GM06990 (cell line): ENCODE results near the gene MED4.

Experiments
- DNase-seq: peaks from one replicate; pipeline ENCODE4 v3.0.0-alpha.2; 2011; ENCODE audit not compliant: insufficient read length; ENCODE audit errors: extremely low read depth
- H3K27me3 ChIP-seq: replicated peaks from 2 replicates; pipeline ENCODE4 v1.6.0; 2011; ENCODE audit warnings: low read length; ENCODE audit not compliant: control insufficient read depth, insufficient read depth
- H3K36me3 ChIP-seq: 2 replicates; pipeline ENCODE4 v1.5.1; 2011; ENCODE audit warnings: low read length; ENCODE audit not compliant: control insufficient read depth, insufficient read depth
- H3K4me3 ChIP-seq: replicated peaks from 2 replicates; pipeline ENCODE4 v1.5.1; 2011; ENCODE audit warnings: low read depth, mild to moderate bottlenecking, control low read depth, low read length
- TF ChIP-seq, protein P1 (sequence below): IDR thresholded peaks from 2 replicates; pipeline ENCODE4 v1.5.1; 2011; ENCODE audit warnings: low read length, control low read depth, mild to moderate bottlenecking, inconsistent platforms; ENCODE audit not compliant: insufficient read depth, poor library complexity, severe bottlenecking

Gene MED4, protein sequence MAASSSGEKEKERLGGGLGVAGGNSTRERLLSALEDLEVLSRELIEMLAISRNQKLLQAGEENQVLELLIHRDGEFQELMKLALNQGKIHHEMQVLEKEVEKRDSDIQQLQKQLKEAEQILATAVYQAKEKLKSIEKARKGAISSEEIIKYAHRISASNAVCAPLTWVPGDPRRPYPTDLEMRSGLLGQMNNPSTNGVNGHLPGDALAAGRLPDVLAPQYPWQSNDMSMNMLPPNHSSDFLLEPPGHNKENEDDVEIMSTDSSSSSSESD

DNA sequence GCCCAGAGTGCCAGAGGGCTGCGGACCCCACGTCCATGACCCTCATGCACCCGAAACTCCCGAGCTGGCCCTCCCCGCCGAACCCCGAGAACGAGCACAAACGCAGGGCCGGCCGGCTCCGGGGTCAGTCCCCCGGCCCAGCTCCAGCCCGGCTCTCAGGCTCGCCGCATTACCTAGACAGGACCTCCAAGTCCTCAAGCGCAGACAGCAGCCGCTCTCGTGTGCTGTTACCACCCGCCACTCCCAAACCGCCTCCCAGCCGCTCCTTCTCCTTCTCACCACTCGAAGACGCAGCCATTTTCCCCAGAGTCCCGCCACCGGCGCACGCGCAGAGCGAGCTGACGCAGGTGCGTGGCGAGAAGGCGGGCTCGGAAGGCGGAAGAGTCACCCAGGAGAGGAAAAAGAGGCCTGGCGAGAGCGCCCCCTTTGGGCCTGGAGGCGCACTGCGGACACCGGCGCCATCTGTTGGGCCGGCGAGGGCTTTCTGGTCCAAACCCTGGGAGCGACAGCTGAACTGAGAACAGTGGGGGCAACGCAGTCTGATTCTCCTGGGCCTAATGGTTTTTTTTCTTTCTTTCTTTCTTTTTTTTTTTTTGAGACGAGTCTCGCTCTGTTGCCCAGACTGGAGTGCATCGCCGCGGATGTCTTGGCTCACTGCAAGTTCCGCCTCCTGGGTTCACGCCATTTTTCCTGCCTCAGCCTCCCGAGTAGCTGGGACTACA is at the start of gene MED4:
Gene MED4 (minus strand): TSS at position 324 of the 722 bp plus-strand sequence. CDS start 26 bp downstream, at position 298.
- TF ChIP-seq, protein P1, sequence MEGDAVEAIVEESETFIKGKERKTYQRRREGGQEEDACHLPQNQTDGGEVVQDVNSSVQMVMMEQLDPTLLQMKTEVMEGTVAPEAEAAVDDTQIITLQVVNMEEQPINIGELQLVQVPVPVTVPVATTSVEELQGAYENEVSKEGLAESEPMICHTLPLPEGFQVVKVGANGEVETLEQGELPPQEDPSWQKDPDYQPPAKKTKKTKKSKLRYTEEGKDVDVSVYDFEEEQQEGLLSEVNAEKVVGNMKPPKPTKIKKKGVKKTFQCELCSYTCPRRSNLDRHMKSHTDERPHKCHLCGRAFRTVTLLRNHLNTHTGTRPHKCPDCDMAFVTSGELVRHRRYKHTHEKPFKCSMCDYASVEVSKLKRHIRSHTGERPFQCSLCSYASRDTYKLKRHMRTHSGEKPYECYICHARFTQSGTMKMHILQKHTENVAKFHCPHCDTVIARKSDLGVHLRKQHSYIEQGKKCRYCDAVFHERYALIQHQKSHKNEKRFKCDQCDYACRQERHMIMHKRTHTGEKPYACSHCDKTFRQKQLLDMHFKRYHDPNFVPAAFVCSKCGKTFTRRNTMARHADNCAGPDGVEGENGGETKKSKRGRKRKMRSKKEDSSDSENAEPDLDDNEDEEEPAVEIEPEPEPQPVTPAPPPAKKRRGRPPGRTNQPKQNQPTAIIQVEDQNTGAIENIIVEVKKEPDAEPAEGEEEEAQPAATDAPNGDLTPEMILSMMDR: peak; percentile 100
- Histone ChIP-seq H3K27me3 (no peaks in the 10 kb centered on the region), H3K36me3 (no peaks in the 10 kb centered on the region), H3K4me3 (peak within 1 kb of the TSS; percentile 72)
- DNase-seq: peak; percentile 97

DNA sequence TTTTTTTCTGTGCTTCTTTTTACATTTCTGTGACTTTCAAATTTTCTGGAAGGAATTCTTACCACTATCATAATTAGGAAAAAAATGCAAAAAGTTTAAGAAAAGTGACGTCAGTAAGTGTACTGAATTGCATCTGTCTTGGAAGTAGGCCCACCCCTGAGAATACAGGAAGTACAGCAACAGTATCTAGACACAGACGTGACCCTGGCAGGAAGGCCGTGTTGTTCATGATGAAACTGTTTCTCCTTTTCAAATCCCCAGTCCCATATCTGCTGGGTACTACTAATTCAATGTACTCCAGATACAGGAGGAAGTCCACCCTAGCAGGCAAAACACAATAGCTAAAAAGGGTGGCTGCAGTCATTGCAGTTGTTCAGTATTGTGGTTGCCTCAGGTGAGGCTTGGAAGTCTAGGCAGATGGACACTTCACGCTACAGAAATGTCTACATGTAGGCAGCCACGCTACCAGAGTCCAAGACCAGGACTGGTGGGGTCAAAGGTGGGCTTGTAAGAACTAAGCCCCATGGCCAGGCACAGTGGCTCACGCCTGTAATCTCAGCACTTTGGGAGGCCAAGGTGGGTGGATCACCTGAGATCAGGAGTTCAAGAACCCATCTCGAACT is 49.6 kb upstream of the MED4 start:
- Histone ChIP-seq H3K4me3 (no peak overlapping the region), H3K27me3 (no peaks in the 10 kb centered on the region; the same call in 1 of the 2 replicates), H3K36me3 (no peaks in the 10 kb centered on the region)
- TF ChIP-seq, protein P1: no peak
- DNase-seq: no peak

DNA sequence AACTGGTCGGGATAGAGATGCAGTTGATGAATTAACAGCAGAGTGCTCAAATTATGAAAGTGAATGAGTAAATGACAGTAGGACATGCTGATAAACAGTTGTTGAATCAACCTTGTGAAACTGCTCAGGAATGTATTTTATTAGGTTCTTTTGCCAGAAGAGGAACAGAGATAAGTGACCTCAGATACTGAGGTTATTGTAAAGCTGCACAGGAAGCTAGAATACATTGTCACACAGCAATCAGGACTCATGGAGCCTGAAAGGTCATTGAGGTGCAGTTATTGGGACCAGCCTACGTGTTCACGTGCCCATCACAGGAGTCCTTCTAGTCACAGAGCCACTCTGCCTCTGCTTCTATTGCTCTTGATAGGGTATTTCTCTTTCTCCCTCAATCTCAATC is 47.5 kb upstream of the MED4 start:
- Histone ChIP-seq H3K36me3 (no peaks in the 10 kb centered on the region), H3K4me3 (no peak overlapping the region), H3K27me3 (no peaks in the 10 kb centered on the region; the same call in 1 of the 2 replicates)
- DNase-seq: peak; percentile 18
- TF ChIP-seq, protein P1: no peak

DNA sequence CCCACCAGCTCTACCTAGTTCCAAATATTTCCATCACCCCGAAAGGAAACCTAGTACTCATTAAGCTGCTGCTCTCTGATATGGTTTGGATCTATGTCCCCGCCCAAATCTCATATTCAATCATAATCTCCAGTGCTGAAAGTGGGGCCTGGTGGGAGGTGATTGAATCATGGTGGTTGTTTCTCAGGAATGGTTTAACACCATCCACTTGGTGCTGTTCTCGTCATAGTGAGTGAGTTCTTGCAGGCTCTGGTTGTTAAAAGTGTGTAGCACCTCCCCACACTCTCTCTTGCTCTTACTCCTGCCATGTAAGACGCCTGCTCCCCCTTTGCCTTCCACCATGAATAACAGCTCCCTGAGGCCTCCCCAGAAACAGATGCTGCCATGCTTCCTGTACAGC is 43.4 kb upstream of the MED4 start:
- Histone ChIP-seq H3K27me3 (no peaks in the 10 kb centered on the region; the same call in 1 of the 2 replicates), H3K36me3 (no peaks in the 10 kb centered on the region), H3K4me3 (no peak overlapping the region)
- DNase-seq: no peak
- TF ChIP-seq, protein P1: no peak

DNA sequence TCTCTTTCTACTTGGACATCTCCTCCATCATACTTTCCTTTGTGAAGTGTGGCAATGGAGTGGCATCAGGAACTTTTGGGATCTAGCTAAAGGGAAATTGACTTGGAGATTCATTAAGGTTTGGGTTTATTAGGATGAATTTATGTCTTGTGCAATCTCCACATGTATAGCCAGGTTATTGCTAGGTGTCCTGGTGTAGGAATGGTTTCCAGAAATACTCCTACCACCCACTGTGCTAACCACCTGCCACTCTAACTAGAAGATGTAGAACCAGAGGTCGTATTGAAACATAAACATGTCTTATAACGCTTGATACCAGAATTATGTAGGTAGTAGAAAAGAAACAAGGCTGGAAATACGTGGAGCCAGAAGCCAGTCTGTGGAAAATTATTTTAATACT is 38.1 kb upstream of the MED4 start:
- Histone ChIP-seq H3K36me3 (no peaks in the 10 kb centered on the region), H3K4me3 (no peak overlapping the region), H3K27me3 (no peaks in the 10 kb centered on the region)
- TF ChIP-seq, protein P1: no peak
- no peak for DNase-seq
